Heart left ventricle (tissue), 13 donors: ENCODE results near the gene KRTAP10-5.
"Not testable (repeated sequence)": the region's sequence is repeated elsewhere in the genome, so short reads cannot be mapped to it uniquely, and the experiment has no call there.

Experiments used
- CTCF ChIP-seq, 12 donors: fragments of 200-600 bp; sonication (generic) in 4 of 12; IDR thresholded peaks; one replicate each; pipeline versions ENCODE4 v1.5.0 to v1.8.0; 2018 to 2022; ENCODE audit warnings: antibody characterized with exemption in 12 of 12, mild to moderate bottlenecking in 5 of 12
- POLR2A ChIP-seq, 2 donors: fragments of 450-650 bp; IDR thresholded peaks; one replicate each; pipeline ENCODE4 v1.6.1; 2017; ENCODE audit warnings: antibody characterized with exemption in 2 of 2, mild to moderate bottlenecking in 2 of 2, moderate library complexity in 2 of 2
- donor health status: ischemic (EF 13 %, LVEDD 7.1; RV severe dilation, severe dysfunction).
- donor health status: DM: no; HTN: yes; CAD: no.
- donor health status: DM: no; HTN: no; CAD: no.
- donor health status: ischemic (EF 25% LVEDD 6.9; RV normal size, moderate dysfunction).
- donor health status: ischemic (EF 25% LVEDD 5.7; RV mildly dilated, moderate dysfunction).
- donor health status: ischemic (EF 35%, LVEDD 5.7; RV mildly dilated, moderate dysfunction).
- donor health status: nonischemic (EF 11% LVEDD 7.7; RV severe dilation, severe dysfunction).
- donor health status: DM: yes; HTN: yes; CAD: no.
- donor health status: PGD.
- donor health status: ischemic (EF 29% LVEDD 5.4; RV normal size, mild dysfunction).
- donor health status: nonischemic (EF 23%, LVEDD 6.1; RV moderate dilation, normal function).

- not testable (repeated sequence) for TF ChIP-seq CTCF, POLR2A (IDR thresholded peaks at IDR 0.05)
These were observed 10.7 kb upstream of the KRTAP10-5 start for GRCh38 chr21:44590897-44591800.
